Stomach smooth muscle (tissue), 2 donors: Measurements from ENCODE around the gene SLC47A2.
A peak's percentile ranks its signal among the peaks of the same experiment; 100 is the strongest.

Experiments used
- H3K27ac ChIP-seq: one replicate; pipeline ENCODE4 v1.7.0; 2013; ENCODE audit warnings: mild to moderate bottlenecking, low read length, inconsistent platforms
- H3K27me3 ChIP-seq, 2 donors: one replicate each; pipeline ENCODE4 v1.7.0; 2013; ENCODE audit warnings: low read length in 2 of 2; ENCODE audit not compliant: insufficient read depth in 2 of 2, control insufficient read depth in 1 of 2
- H3K36me3 ChIP-seq, 2 donors: one replicate each; pipeline ENCODE4 v1.7.0; 2013; ENCODE audit warnings: low read length in 2 of 2; ENCODE audit not compliant: control insufficient read depth in 2 of 2, insufficient read depth in 2 of 2
- H3K4me1 ChIP-seq: one replicate; pipeline ENCODE4 v1.7.0; 2013; ENCODE audit warnings: low read length; ENCODE audit not compliant: control insufficient read depth, insufficient read depth
- H3K4me3 ChIP-seq, 2 donors: one replicate each; pipeline ENCODE4 v1.7.0; 2013; ENCODE audit warnings: low read length in 2 of 2
- H3K9ac ChIP-seq, 2 donors: one replicate each; pipeline ENCODE4 v1.7.0; 2013; ENCODE audit warnings: low read length in 2 of 2, mild to moderate bottlenecking in 1 of 2
- H3K9me3 ChIP-seq, 2 donors: one replicate each; pipeline ENCODE4 v1.7.0; 2013; ENCODE audit warnings: low read length in 2 of 2; ENCODE audit not compliant: control insufficient read depth in 2 of 2
- donor health status: healthy.
- donor health status: Pancreatic carcinoma.

The SLC47A2 gene

GRCh38 chr17:19755821-19756510, 39.6 kb upstream of the SLC47A2 start:
- no peak overlapping the region for H3K4me3 ChIP-seq
- peaks cover 15% of the 10 kb centered on the region for H3K4me1 ChIP-seq
- H3K27ac ChIP-seq: no peak overlapping the region

GRCh38 chr17:19755392-19755791, 39.0 kb upstream of the SLC47A2 start:
- Histone ChIP-seq H3K9ac (no peak overlapping the region), H3K36me3 (no peaks in the 10 kb centered on the region), H3K4me3 (no peak overlapping the region), H3K27me3 (no peaks in the 10 kb centered on the region), H3K27ac (no peak overlapping the region), H3K9me3 (no peaks in the 10 kb centered on the region), H3K4me1 (peaks cover 15% of the 10 kb centered on the region)

More at GRCh38 chr17:19755821-19756510, 39.6 kb upstream of the SLC47A2 start:
- no peaks in the 10 kb centered on the region for H3K36me3 ChIP-seq
- H3K9me3 ChIP-seq: no peaks in the 10 kb centered on the region
- no peaks in the 10 kb centered on the region for H3K27me3 ChIP-seq
- no peak overlapping the region for H3K9ac ChIP-seq

GRCh38 chr17:19753661-19754463, 37.5 kb upstream of the SLC47A2 start:
- no peaks in the 10 kb centered on the region for H3K36me3 ChIP-seq
- no peaks in the 10 kb centered on the region for H3K27me3 ChIP-seq
- no peaks in the 10 kb centered on the region for H3K9me3 ChIP-seq
- peaks cover 15% of the 10 kb centered on the region for H3K4me1 ChIP-seq
- H3K9ac ChIP-seq: no peak overlapping the region
- H3K4me3 ChIP-seq: no peak overlapping the region
- no peak overlapping the region for H3K27ac ChIP-seq

GRCh38 chr17:19753051-19753509, 36.7 kb upstream of the SLC47A2 start:
- no peaks in the 10 kb centered on the region for H3K36me3 ChIP-seq
- H3K4me1 ChIP-seq: peaks cover 21% of the 10 kb centered on the region
- peak overlapping the region; percentile 58 for H3K27ac ChIP-seq
- no peak overlapping the region for H3K9ac ChIP-seq
- peak overlapping the region in 1 of 2 donors; percentile 22 for H3K4me3 ChIP-seq
- no peaks in the 10 kb centered on the region for H3K9me3 ChIP-seq
- no peaks in the 10 kb centered on the region for H3K27me3 ChIP-seq

- Histone ChIP-seq H3K4me1 (peaks cover 23% of the 10 kb centered on the region), H3K9me3 (no peaks in the 10 kb centered on the region), H3K9ac (no peak overlapping the region), H3K27me3 (no peaks in the 10 kb centered on the region), H3K4me3 (peak overlapping the region in 1 of 2 donors; percentile 22), H3K36me3 (no peaks in the 10 kb centered on the region), H3K27ac (peak overlapping the region; percentile 58)
Observed at GRCh38 chr17:19752216-19753050, 36.0 kb upstream of the SLC47A2 start.

- H3K4me1 ChIP-seq: peaks cover 23% of the 10 kb centered on the region
Observed at GRCh38 chr17:19750835-19751234, 34.5 kb upstream of the SLC47A2 start.

GRCh38 chr17:19750020-19750572, 33.7 kb upstream of the SLC47A2 start:
- no peaks in the 10 kb centered on the region for H3K36me3 ChIP-seq
- no peak overlapping the region for H3K27ac ChIP-seq
- no peaks in the 10 kb centered on the region for H3K9me3 ChIP-seq
- no peaks in the 10 kb centered on the region for H3K27me3 ChIP-seq
- H3K4me1 ChIP-seq: peaks cover 28% of the 10 kb centered on the region
- H3K4me3 ChIP-seq: no peak overlapping the region
- no peak overlapping the region for H3K9ac ChIP-seq

More at GRCh38 chr17:19750835-19751234, 34.5 kb upstream of the SLC47A2 start:
- no peak overlapping the region for H3K4me3 ChIP-seq
- H3K9me3 ChIP-seq: no peaks in the 10 kb centered on the region
- H3K27ac ChIP-seq: no peak overlapping the region
- no peak overlapping the region for H3K9ac ChIP-seq
- no peaks in the 10 kb centered on the region for H3K36me3 ChIP-seq
- H3K27me3 ChIP-seq: no peaks in the 10 kb centered on the region

GRCh38 chr17:19748807-19749193, 32.4 kb upstream of the SLC47A2 start:
- Histone ChIP-seq H3K4me3 (no peak overlapping the region), H3K27ac (no peak overlapping the region), H3K4me1 (peaks cover 32% of the 10 kb centered on the region), H3K27me3 (no peaks in the 10 kb centered on the region), H3K36me3 (no peaks in the 10 kb centered on the region), H3K9ac (no peak overlapping the region), H3K9me3 (no peaks in the 10 kb centered on the region)

- Histone ChIP-seq H3K4me1 (peaks cover 26% of the 10 kb centered on the region), H3K4me3 (no peak within 1 kb of the TSS), H3K36me3 (no peaks in the 10 kb centered on the region), H3K9me3 (no peaks in the 10 kb centered on the region), H3K9ac (no peak within 1 kb of the TSS), H3K27me3 (no peaks in the 10 kb centered on the region), H3K27ac (no peak within 1 kb of the TSS)
Observed at GRCh38 chr17:19747829-19748806, 31.7 kb upstream of the SLC47A2 start, which contains the start of gene ALDH3A1. ALDH3A1 (minus strand) TSS chr17:19748298; CDS start chr17:19745129, 3,169 bp downstream.
